MCF 10A (cell line): ENCODE results near the gene TTC23L. TPM values are rescaled to one million over a fixed set of nuclear protein-coding genes. Genes with fewer than 3 reads are reported as not detected.

ENCODE experiments used
- BruUV-seq: library from RNA; stranded (reverse); fragments of 400-500 nt; replicated peaks from 2 replicates; lab custom pipeline; 2021; lab: Mats Ljungman, UMichigan
- CTCF ChIA-PET: fragments of 300-600 bp; sonication (Branson Sonifier 250); formaldehyde crosslinking; extraction: SDS; loops from one replicate; lab custom pipeline; 2021; ENCODE audit warnings: antibody characterized with exemption, inconsistent platforms; lab: Yijun Ruan, JAX
- POLR2A ChIA-PET: fragments of 300-600, 350-650 bp; sonication (Branson Sonifier 250); formaldehyde crosslinking; extraction: SDS; loops from one replicate; lab custom pipeline; 2020; ENCODE audit warnings: antibody characterized with exemption, inconsistent platforms; lab: Yijun Ruan, JAX
- DNase-seq: peaks from one replicate; pipeline ENCODE4 v3.0.0-alpha.2; 2018; ENCODE audit not compliant: unreplicated experiment
- H3K27ac Mint-ChIP-seq: one replicate; pipeline ENCODE4 v1.8.0; 2022; ENCODE audit warnings: mild to moderate bottlenecking, low read depth, mixed read lengths; ENCODE audit not compliant: unreplicated experiment
- H3K27me3 Mint-ChIP-seq: one replicate; pipeline ENCODE4 v1.8.0; 2022; ENCODE audit warnings: mixed read lengths; ENCODE audit not compliant: insufficient read depth, unreplicated experiment
- H3K36me3 Mint-ChIP-seq: one replicate; pipeline ENCODE4 v1.8.0; 2022; ENCODE audit warnings: mild to moderate bottlenecking, moderate library complexity, mixed read lengths; ENCODE audit not compliant: insufficient read depth, unreplicated experiment
- H3K4me1 Mint-ChIP-seq: one replicate; pipeline ENCODE4 v1.8.0; 2022; ENCODE audit warnings: mixed read lengths; ENCODE audit not compliant: insufficient read depth, unreplicated experiment
- H3K4me3 Mint-ChIP-seq: one replicate; pipeline ENCODE4 v1.8.0; 2022; ENCODE audit warnings: mild to moderate bottlenecking, moderate library complexity, mixed read lengths; ENCODE audit not compliant: unreplicated experiment
- H3K9me3 Mint-ChIP-seq: one replicate; pipeline ENCODE4 v1.8.0; 2022; ENCODE audit warnings: mixed read lengths; ENCODE audit not compliant: unreplicated experiment
- CTCF ChIP-seq: fragments of 200-600 bp; IDR thresholded peaks from one replicate; pipeline ENCODE4 v1.8.0; 2022; ENCODE audit warnings: antibody characterized with exemption, mild to moderate bottlenecking; ENCODE audit not compliant: unreplicated experiment
- intact Hi-C: fragments of 100-400 bp; cut with micrococcal nuclease; formaldehyde crosslinking; loops from 2 replicates; pipeline ENCODE4 v1.14.1; 2022
- total RNA-seq: library from RNA; stranded (reverse); gene quantifications from 2 replicates; pipeline ENCODE4 v1.2.3, GENCODE V29; 2022

TTC23L gene
- total RNA-seq, 1 experiment from 2014 or later, result 0.14 TPM

GRCh38 chr5:34844999-34845398 is 6.0 kb downstream of the TTC23L start:
- no peaks in the 10 kb centered on the region for H3K4me1 Mint-ChIP-seq
- POLR2A ChIA-PET, result interaction anchor here (0.7 kb wide), 1 partner anchor 23 kb away, joined by 3 read pairs; no protein-coding TSS in a partner anchor
- no peaks in the 10 kb centered on the region for H3K9me3 Mint-ChIP-seq
- no peaks in the 10 kb centered on the region for H3K27me3 Mint-ChIP-seq
- H3K36me3 Mint-ChIP-seq, result peaks cover 11% of the 10 kb centered on the region
- BruUV-seq, result no TSS peak
- H3K4me3 Mint-ChIP-seq, result no peak overlapping the region
- no peak for DNase-seq
- intact Hi-C loops, result no loop called here
- CTCF ChIA-PET, result interaction anchor here (0.6 to 2.0 kb wide), 3 partner anchors 27 to 61 kb away, joined by 3 to 14 read pairs (median 4); no protein-coding TSS in a partner anchor
- no peak for TF ChIP-seq CTCF
- no peak overlapping the region for H3K27ac Mint-ChIP-seq

- no peak for TF ChIP-seq CTCF
- ChIA-PET CTCF (interaction anchor here (0.6 to 1.1 kb wide), 2 partner anchors 27 to 373 kb away, joined by 3 read pairs; no protein-coding TSS in a partner anchor), POLR2A (interaction anchor here (0.6 to 0.9 kb wide), 2 partner anchors 34 to 372 kb away, joined by 3 to 4 read pairs; no protein-coding TSS in a partner anchor)
- Mint-ChIP-seq H3K4me3 (no peak overlapping the region), H3K9me3 (peaks cover under 1% of the 10 kb centered on the region), H3K27ac (no peak overlapping the region), H3K4me1 (no peaks in the 10 kb centered on the region), H3K27me3 (no peaks in the 10 kb centered on the region), H3K36me3 (peaks cover 5% of the 10 kb centered on the region)
- intact Hi-C loops, result no loop called here
- DNase-seq, result no peak
- BruUV-seq, result no TSS peak
Measured at GRCh38 chr5:34847056-34847455, 8.1 kb downstream of the TTC23L start.

- peaks cover 5% of the 10 kb centered on the region for H3K9me3 Mint-ChIP-seq
- DNase-seq, result no peak
- ChIA-PET CTCF (interaction anchor here (0.6 to 1.1 kb wide), 2 partner anchors 26 to 373 kb away, joined by 3 read pairs; no protein-coding TSS in a partner anchor), POLR2A (interaction anchor here (0.6 to 0.9 kb wide), 2 partner anchors 33 to 372 kb away, joined by 3 to 4 read pairs; no protein-coding TSS in a partner anchor)
- TF ChIP-seq CTCF, result no peak
- H3K4me1 Mint-ChIP-seq, result no peaks in the 10 kb centered on the region
- peaks cover under 1% of the 10 kb centered on the region for H3K36me3 Mint-ChIP-seq
- BruUV-seq, result no TSS peak
- intact Hi-C loops, result no loop called here
- no peaks in the 10 kb centered on the region for H3K27me3 Mint-ChIP-seq
- no peak overlapping the region for H3K27ac Mint-ChIP-seq
- no peak overlapping the region for H3K4me3 Mint-ChIP-seq
Measured at GRCh38 chr5:34847552-34847951, 8.6 kb downstream of the TTC23L start.

GRCh38 chr5:34848230-34848629 is 9.3 kb downstream of the TTC23L start:
- POLR2A ChIA-PET, result interaction anchor here (1.0 kb wide), 1 partner anchor 9 kb away, joined by 4 read pairs; the partner anchor contains the start of gene TTC23L
- CTCF ChIA-PET, result interaction anchor here (1.0 kb wide), 1 partner anchor 50 kb away, joined by 4 read pairs; no protein-coding TSS in a partner anchor

More at GRCh38 chr5:34848230-34848629, 9.3 kb downstream of the TTC23L start:
- Mint-ChIP-seq H3K4me3 (no peak overlapping the region), H3K36me3 (no peaks in the 10 kb centered on the region), H3K9me3 (peaks cover 5% of the 10 kb centered on the region), H3K4me1 (no peaks in the 10 kb centered on the region), H3K27ac (no peak overlapping the region), H3K27me3 (no peaks in the 10 kb centered on the region)
- BruUV-seq, result no TSS peak
- intact Hi-C loops, result no loop called here
- no peak for TF ChIP-seq CTCF
- no peak for DNase-seq
